Measurements from ENCODE around the gene TLR5.
"Not testable (repeated sequence)": the region's sequence is repeated elsewhere in the genome, so short reads cannot be mapped to it uniquely, and the experiment has no call there.

TLR5 gene

GRCh38 chr1:223175633-223176032 is 32.6 kb upstream of the TLR5 start:
- Histone ChIP-seq H3K4me3 (ENCODE audit: low read length) (no peak overlapping the region), H3K9ac (ENCODE audit: low read length) (no peak overlapping the region), H3K27me3 (ENCODE audit: control insufficient read depth, insufficient read depth, low read length) (no peaks in the 10 kb centered on the region), H3K4me1 (ENCODE audit: control insufficient read depth, low read depth, low read length) (peaks cover 4% of the 10 kb centered on the region), H3K9me3 (ENCODE audit: control insufficient read depth, low read depth, low read length) (no peaks in the 10 kb centered on the region), H3K27ac (ENCODE audit: low read length) (no peak overlapping the region), H3K36me3 (ENCODE audit: control insufficient read depth, low read depth, low read length) (no peaks in the 10 kb centered on the region)

GRCh38 chr1:223175032-223175431 is 32.0 kb upstream of the TLR5 start:
- Histone ChIP-seq H3K27me3 (ENCODE audit: control insufficient read depth, insufficient read depth, low read length) (no peaks in the 10 kb centered on the region), H3K4me3 (ENCODE audit: low read length) (no peak overlapping the region), H3K27ac (ENCODE audit: low read length) (no peak overlapping the region), H3K9ac (ENCODE audit: low read length) (no peak overlapping the region), H3K4me1 (ENCODE audit: control insufficient read depth, low read depth, low read length) (no peaks in the 10 kb centered on the region), H3K36me3 (ENCODE audit: control insufficient read depth, low read depth, low read length) (no peaks in the 10 kb centered on the region), H3K9me3 (ENCODE audit: control insufficient read depth, low read depth, low read length) (no peaks in the 10 kb centered on the region)

- H3K27me3 ChIP-seq (ENCODE audit: control insufficient read depth, insufficient read depth, low read length); H3K9me3 ChIP-seq (ENCODE audit: control insufficient read depth, low read depth, low read length); H3K4me1 ChIP-seq (ENCODE audit: control insufficient read depth, low read depth, low read length); H3K36me3 ChIP-seq (ENCODE audit: control insufficient read depth, low read depth, low read length); H3K9ac ChIP-seq (ENCODE audit: low read length); H3K4me3 ChIP-seq (ENCODE audit: low read length); H3K27ac ChIP-seq (ENCODE audit: low read length): not testable (repeated sequence)
Observed at GRCh38 chr1:223169458-223169857, 26.4 kb upstream of the TLR5 start.

GRCh38 chr1:223161321-223161720 is 18.3 kb upstream of the TLR5 start:
- no peak overlapping the region for H3K9ac ChIP-seq (ENCODE audit: low read length)
- no peak overlapping the region for H3K27ac ChIP-seq (ENCODE audit: low read length)
- no peaks in the 10 kb centered on the region for H3K4me1 ChIP-seq (ENCODE audit: control insufficient read depth, low read depth, low read length)
- no peak overlapping the region for H3K4me3 ChIP-seq (ENCODE audit: low read length)
- H3K9me3 ChIP-seq (ENCODE audit: control insufficient read depth, low read depth, low read length): no peaks in the 10 kb centered on the region
- no peaks in the 10 kb centered on the region for H3K36me3 ChIP-seq (ENCODE audit: control insufficient read depth, low read depth, low read length)
- H3K27me3 ChIP-seq (ENCODE audit: control insufficient read depth, insufficient read depth, low read length): no peaks in the 10 kb centered on the region

GRCh38 chr1:223156343-223156742 is 13.3 kb upstream of the TLR5 start:
- H3K27ac ChIP-seq (ENCODE audit: low read length): no peak overlapping the region
- no peaks in the 10 kb centered on the region for H3K9me3 ChIP-seq (ENCODE audit: control insufficient read depth, low read depth, low read length)
- H3K4me3 ChIP-seq (ENCODE audit: low read length): no peak overlapping the region
- H3K36me3 ChIP-seq (ENCODE audit: control insufficient read depth, low read depth, low read length): no peaks in the 10 kb centered on the region
- H3K27me3 ChIP-seq (ENCODE audit: control insufficient read depth, insufficient read depth, low read length): no peaks in the 10 kb centered on the region
- H3K9ac ChIP-seq (ENCODE audit: low read length): no peak overlapping the region
- H3K4me1 ChIP-seq (ENCODE audit: control insufficient read depth, low read depth, low read length): no peaks in the 10 kb centered on the region

GRCh38 chr1:223155153-223155552 is 12.1 kb upstream of the TLR5 start:
- H3K9ac ChIP-seq (ENCODE audit: low read length): no peak overlapping the region
- no peaks in the 10 kb centered on the region for H3K36me3 ChIP-seq (ENCODE audit: control insufficient read depth, low read depth, low read length)
- no peaks in the 10 kb centered on the region for H3K27me3 ChIP-seq (ENCODE audit: control insufficient read depth, insufficient read depth, low read length)
- no peak overlapping the region for H3K4me3 ChIP-seq (ENCODE audit: low read length)
- no peak overlapping the region for H3K27ac ChIP-seq (ENCODE audit: low read length)
- H3K9me3 ChIP-seq (ENCODE audit: control insufficient read depth, low read depth, low read length): no peaks in the 10 kb centered on the region
- no peaks in the 10 kb centered on the region for H3K4me1 ChIP-seq (ENCODE audit: control insufficient read depth, low read depth, low read length)

GRCh38 chr1:223153177-223154119 is 10.4 kb upstream of the TLR5 start:
- H3K9me3 ChIP-seq (ENCODE audit: control insufficient read depth, low read depth, low read length): no peaks in the 10 kb centered on the region
- no peaks in the 10 kb centered on the region for H3K36me3 ChIP-seq (ENCODE audit: control insufficient read depth, low read depth, low read length)
- no peaks in the 10 kb centered on the region for H3K4me1 ChIP-seq (ENCODE audit: control insufficient read depth, low read depth, low read length)
- no peak overlapping the region for H3K9ac ChIP-seq (ENCODE audit: low read length)
- no peaks in the 10 kb centered on the region for H3K27me3 ChIP-seq (ENCODE audit: control insufficient read depth, insufficient read depth, low read length)
- H3K4me3 ChIP-seq (ENCODE audit: low read length): no peak overlapping the region
- no peak overlapping the region for H3K27ac ChIP-seq (ENCODE audit: low read length)

- H3K9me3 ChIP-seq (ENCODE audit: control insufficient read depth, low read depth, low read length): no peaks in the 10 kb centered on the region
- no peak overlapping the region for H3K27ac ChIP-seq (ENCODE audit: low read length)
- no peak overlapping the region for H3K9ac ChIP-seq (ENCODE audit: low read length)
- H3K4me1 ChIP-seq (ENCODE audit: control insufficient read depth, low read depth, low read length): no peaks in the 10 kb centered on the region
- no peaks in the 10 kb centered on the region for H3K27me3 ChIP-seq (ENCODE audit: control insufficient read depth, insufficient read depth, low read length)
- H3K36me3 ChIP-seq (ENCODE audit: control insufficient read depth, low read depth, low read length): no peaks in the 10 kb centered on the region
- no peak overlapping the region for H3K4me3 ChIP-seq (ENCODE audit: low read length)
Observed at GRCh38 chr1:223152399-223152798, 9.4 kb upstream of the TLR5 start.

GRCh38 chr1:223150443-223150842 is 7.4 kb upstream of the TLR5 start:
- Histone ChIP-seq H3K9ac (ENCODE audit: low read length) (no peak overlapping the region), H3K4me3 (ENCODE audit: low read length) (no peak overlapping the region), H3K4me1 (ENCODE audit: control insufficient read depth, low read depth, low read length) (no peaks in the 10 kb centered on the region), H3K27ac (ENCODE audit: low read length) (no peak overlapping the region), H3K27me3 (ENCODE audit: control insufficient read depth, insufficient read depth, low read length) (no peaks in the 10 kb centered on the region), H3K9me3 (ENCODE audit: control insufficient read depth, low read depth, low read length) (no peaks in the 10 kb centered on the region), H3K36me3 (ENCODE audit: control insufficient read depth, low read depth, low read length) (no peaks in the 10 kb centered on the region)

- H3K27me3 ChIP-seq (ENCODE audit: control insufficient read depth, insufficient read depth, low read length): peaks cover 6% of the 10 kb centered on the region
- H3K4me1 ChIP-seq (ENCODE audit: control insufficient read depth, low read depth, low read length): no peaks in the 10 kb centered on the region
- H3K9ac ChIP-seq (ENCODE audit: low read length): no peak overlapping the region
Observed at GRCh38 chr1:223147873-223148272, 4.8 kb upstream of the TLR5 start.

GRCh38 chr1:223147409-223147808 is 4.4 kb upstream of the TLR5 start:
- Histone ChIP-seq H3K9ac (ENCODE audit: low read length) (no peak overlapping the region), H3K4me3 (ENCODE audit: low read length) (no peak overlapping the region), H3K27ac (ENCODE audit: low read length) (no peak overlapping the region), H3K27me3 (ENCODE audit: control insufficient read depth, insufficient read depth, low read length) (peaks cover 10% of the 10 kb centered on the region), H3K9me3 (ENCODE audit: control insufficient read depth, low read depth, low read length) (no peaks in the 10 kb centered on the region), H3K4me1 (ENCODE audit: control insufficient read depth, low read depth, low read length) (no peaks in the 10 kb centered on the region), H3K36me3 (ENCODE audit: control insufficient read depth, low read depth, low read length) (no peaks in the 10 kb centered on the region)

More at GRCh38 chr1:223147873-223148272, 4.8 kb upstream of the TLR5 start:
- H3K9me3 ChIP-seq (ENCODE audit: control insufficient read depth, low read depth, low read length): no peaks in the 10 kb centered on the region
- H3K27ac ChIP-seq (ENCODE audit: low read length): no peak overlapping the region
- H3K4me3 ChIP-seq (ENCODE audit: low read length): no peak overlapping the region
- H3K36me3 ChIP-seq (ENCODE audit: control insufficient read depth, low read depth, low read length): no peaks in the 10 kb centered on the region

- Histone ChIP-seq H3K4me3 (ENCODE audit: low read length) (no peak overlapping the region), H3K27ac (ENCODE audit: low read length) (no peak overlapping the region), H3K36me3 (ENCODE audit: control insufficient read depth, low read depth, low read length) (no peaks in the 10 kb centered on the region), H3K4me1 (ENCODE audit: control insufficient read depth, low read depth, low read length) (no peaks in the 10 kb centered on the region), H3K9ac (ENCODE audit: low read length) (no peak overlapping the region), H3K9me3 (ENCODE audit: control insufficient read depth, low read depth, low read length) (no peaks in the 10 kb centered on the region), H3K27me3 (ENCODE audit: control insufficient read depth, insufficient read depth, low read length) (peaks cover 16% of the 10 kb centered on the region)
Observed at GRCh38 chr1:223146745-223147144, 3.7 kb upstream of the TLR5 start.
